Activated naive CD4-positive, alpha-beta T cell treated with anti-CD3 and anti-CD28 coated beads, Interleukin-2, amount 50 U/mL, for 24 hours (primary cell): ENCODE measurements around the gene PEAK3.

Source experiments
- H3K27ac Mint-ChIP-seq: one replicate; pipeline ENCODE4 v1.8.0; 2021; ENCODE audit warnings: mild to moderate bottlenecking, mixed read lengths
- H3K27me3 Mint-ChIP-seq: one replicate; pipeline ENCODE4 v1.8.0; 2021; ENCODE audit warnings: mixed read lengths
- H3K36me3 Mint-ChIP-seq: one replicate; pipeline ENCODE4 v1.8.0; 2021; ENCODE audit warnings: mixed read lengths
- H3K4me1 Mint-ChIP-seq: one replicate; pipeline ENCODE4 v1.8.0; 2021; ENCODE audit warnings: mixed read lengths
- H3K4me3 Mint-ChIP-seq: one replicate; pipeline ENCODE4 v1.8.0; 2021; ENCODE audit warnings: mild to moderate bottlenecking, mixed read lengths
- H3K9me3 Mint-ChIP-seq: one replicate; pipeline ENCODE4 v1.8.0; 2021; ENCODE audit warnings: mixed read lengths

The PEAK3 gene

GRCh38 chr19:2303211-2303798 lies 21.3 kb upstream of the PEAK3 start:
- Mint-ChIP-seq H3K9me3 (no peaks in the 10 kb centered on the region), H3K4me3 (peak overlapping the region; percentile 77), H3K4me1 (peaks cover 6% of the 10 kb centered on the region)

DNA sequence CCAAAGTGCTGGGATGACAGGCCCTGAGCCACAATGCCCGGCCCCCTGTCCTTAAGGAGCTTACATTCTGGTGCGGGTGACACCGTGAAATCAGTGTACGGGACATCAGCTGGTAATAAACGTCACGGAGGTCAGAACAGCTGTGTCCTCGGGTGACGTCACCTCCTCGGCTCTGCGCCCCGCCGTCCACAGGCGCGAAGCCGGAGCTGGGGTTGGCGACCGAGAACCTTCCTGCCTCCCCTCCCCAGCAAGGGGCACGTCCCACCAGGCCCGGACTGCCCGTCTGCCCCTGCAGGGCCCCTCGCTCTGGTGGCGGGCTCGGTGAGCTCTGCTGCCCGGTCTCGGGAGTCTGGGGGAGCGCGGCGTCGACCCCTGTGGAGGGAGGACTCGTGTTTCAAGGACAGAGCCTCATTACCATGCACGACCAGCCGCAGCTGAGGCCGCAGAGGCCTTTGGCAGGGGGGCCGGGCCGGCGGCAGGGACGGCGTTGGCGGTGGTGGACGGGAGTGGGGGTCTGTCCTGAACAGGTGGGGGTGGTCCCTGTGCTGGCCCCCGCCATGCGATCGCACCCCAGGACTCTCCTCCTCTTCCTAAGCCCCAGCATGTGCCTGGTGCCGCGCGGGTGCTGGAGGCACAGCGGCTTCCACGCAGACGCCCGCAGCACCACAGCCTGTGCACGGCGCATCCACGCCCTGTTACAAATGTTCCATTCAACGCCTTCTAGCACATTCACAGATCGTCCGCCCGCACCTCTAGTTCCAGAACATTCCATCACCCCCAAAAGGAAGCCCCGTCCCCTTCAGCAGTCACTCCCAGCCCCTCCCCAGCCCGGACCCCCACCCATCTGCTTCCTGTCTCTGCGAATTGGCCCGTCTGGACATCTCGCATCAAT lies 20.6 kb upstream of the PEAK3 start:
- H3K27me3 Mint-ChIP-seq = peaks cover 6% of the 10 kb centered on the region
- H3K4me1 Mint-ChIP-seq = peaks cover 6% of the 10 kb centered on the region
- H3K4me3 Mint-ChIP-seq = peak overlapping the region; percentile 77
- H3K27ac Mint-ChIP-seq = peak overlapping the region; percentile 43
- no peaks in the 10 kb centered on the region for H3K9me3 Mint-ChIP-seq
- peaks cover 1% of the 10 kb centered on the region for H3K36me3 Mint-ChIP-seq

More at GRCh38 chr19:2303211-2303798, 21.3 kb upstream of the PEAK3 start:
- Mint-ChIP-seq H3K27ac (no peak overlapping the region), H3K36me3 (peaks cover 1% of the 10 kb centered on the region), H3K27me3 (peaks cover 6% of the 10 kb centered on the region)

DNA sequence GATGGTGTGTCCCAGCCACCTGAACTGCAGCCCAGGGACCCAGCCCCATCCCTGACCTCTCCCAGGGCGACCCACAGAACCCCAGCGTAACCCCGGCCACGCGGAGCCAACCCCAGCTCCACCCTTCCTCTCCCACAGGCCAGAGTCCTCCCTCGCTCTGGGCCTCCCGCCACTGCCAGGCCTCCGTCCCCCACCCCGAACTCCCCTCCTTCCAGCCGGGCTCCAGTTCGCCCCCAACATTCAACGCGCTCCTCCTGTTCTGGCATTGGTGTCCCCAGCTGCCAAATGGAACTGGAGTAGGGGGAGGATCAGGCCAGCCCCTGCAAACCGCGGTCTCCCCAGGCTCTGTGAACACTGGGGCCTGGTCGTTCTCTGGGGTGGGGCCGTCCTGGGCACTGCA lies 18.6 kb upstream of the PEAK3 start:
- H3K36me3 Mint-ChIP-seq = peaks cover 1% of the 10 kb centered on the region
- peaks cover 3% of the 10 kb centered on the region for H3K27me3 Mint-ChIP-seq
- no peak overlapping the region for H3K4me3 Mint-ChIP-seq
- no peak overlapping the region for H3K27ac Mint-ChIP-seq
- H3K9me3 Mint-ChIP-seq = no peaks in the 10 kb centered on the region
- peaks cover 6% of the 10 kb centered on the region for H3K4me1 Mint-ChIP-seq

DNA sequence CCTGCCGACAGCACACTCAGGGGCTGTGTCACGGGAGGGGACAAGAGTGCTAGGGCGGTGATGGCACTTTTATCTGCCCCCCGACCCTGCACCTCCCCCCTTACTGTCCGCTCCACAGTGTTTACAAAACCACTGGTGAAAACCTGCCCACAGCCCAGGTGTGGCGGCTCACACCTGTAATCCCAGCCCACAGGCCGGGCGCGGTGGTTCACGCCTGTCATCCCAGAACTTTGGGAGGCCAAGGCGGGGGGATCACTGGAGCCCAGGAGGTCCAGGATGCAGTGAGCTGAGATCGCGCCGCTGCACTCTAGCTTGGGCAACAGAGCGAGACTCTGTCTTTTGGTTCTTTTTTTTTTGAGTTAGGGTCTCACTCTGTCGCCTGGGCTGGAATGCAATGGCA lies 14.2 kb upstream of the PEAK3 start:
- H3K27ac Mint-ChIP-seq = no peak overlapping the region
- H3K27me3 Mint-ChIP-seq = no peaks in the 10 kb centered on the region
- H3K36me3 Mint-ChIP-seq = peaks cover 3% of the 10 kb centered on the region

GRCh38 chr19:2294687-2295335 lies 12.8 kb upstream of the PEAK3 start:
- Mint-ChIP-seq H3K4me1 (peaks cover 15% of the 10 kb centered on the region), H3K27me3 (no peaks in the 10 kb centered on the region), H3K9me3 (no peaks in the 10 kb centered on the region), H3K27ac (no peak overlapping the region), H3K4me3 (no peak overlapping the region), H3K36me3 (peaks cover 3% of the 10 kb centered on the region)

More for the DNA sequence above, 14.2 kb upstream of the PEAK3 start:
- Mint-ChIP-seq H3K4me1 (peaks cover 13% of the 10 kb centered on the region), H3K4me3 (no peak overlapping the region), H3K9me3 (no peaks in the 10 kb centered on the region)

DNA sequence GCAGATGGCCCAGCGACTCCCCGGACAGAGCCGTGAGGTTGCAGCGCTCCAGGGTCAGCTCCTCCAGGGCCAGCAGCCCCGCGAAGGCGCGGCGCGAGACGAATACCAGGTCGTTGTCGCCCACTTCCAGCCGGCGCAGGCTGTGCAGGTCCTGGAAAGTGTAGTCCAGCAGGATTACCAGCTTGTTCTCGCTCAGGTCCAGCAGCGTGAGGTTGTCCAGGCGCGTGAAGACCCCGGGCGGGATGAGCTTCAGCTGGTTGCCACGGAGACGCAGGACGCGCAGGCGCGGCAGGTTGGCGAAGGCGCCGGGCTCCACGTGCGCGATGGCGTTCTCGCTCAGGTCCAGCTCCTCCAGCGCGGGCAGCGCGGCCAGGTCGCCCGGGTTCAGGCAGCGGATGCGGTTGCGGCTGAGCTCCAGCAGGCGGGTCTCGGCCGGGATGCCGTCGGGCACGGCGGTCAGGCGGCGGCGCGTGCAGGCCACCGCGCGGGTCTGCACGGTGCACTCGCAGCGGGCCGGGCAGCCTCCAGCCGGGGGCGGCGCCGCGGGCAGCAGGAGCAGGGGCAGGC lies 9.3 kb upstream of the PEAK3 start:
- Mint-ChIP-seq H3K27me3 (no peaks in the 10 kb centered on the region), H3K27ac (no peak overlapping the region), H3K4me1 (peaks cover 32% of the 10 kb centered on the region), H3K4me3 (peak overlapping the region; percentile 81), H3K36me3 (peaks cover 3% of the 10 kb centered on the region), H3K9me3 (no peaks in the 10 kb centered on the region)

- peaks cover 3% of the 10 kb centered on the region for H3K36me3 Mint-ChIP-seq
- H3K27me3 Mint-ChIP-seq = no peaks in the 10 kb centered on the region
- peak overlapping the region; percentile 81 for H3K4me3 Mint-ChIP-seq
- H3K4me1 Mint-ChIP-seq = peaks cover 32% of the 10 kb centered on the region
- H3K9me3 Mint-ChIP-seq = no peaks in the 10 kb centered on the region
- no peak overlapping the region for H3K27ac Mint-ChIP-seq
Measured at GRCh38 chr19:2290441-2291184, 8.6 kb upstream of the PEAK3 start.

DNA sequence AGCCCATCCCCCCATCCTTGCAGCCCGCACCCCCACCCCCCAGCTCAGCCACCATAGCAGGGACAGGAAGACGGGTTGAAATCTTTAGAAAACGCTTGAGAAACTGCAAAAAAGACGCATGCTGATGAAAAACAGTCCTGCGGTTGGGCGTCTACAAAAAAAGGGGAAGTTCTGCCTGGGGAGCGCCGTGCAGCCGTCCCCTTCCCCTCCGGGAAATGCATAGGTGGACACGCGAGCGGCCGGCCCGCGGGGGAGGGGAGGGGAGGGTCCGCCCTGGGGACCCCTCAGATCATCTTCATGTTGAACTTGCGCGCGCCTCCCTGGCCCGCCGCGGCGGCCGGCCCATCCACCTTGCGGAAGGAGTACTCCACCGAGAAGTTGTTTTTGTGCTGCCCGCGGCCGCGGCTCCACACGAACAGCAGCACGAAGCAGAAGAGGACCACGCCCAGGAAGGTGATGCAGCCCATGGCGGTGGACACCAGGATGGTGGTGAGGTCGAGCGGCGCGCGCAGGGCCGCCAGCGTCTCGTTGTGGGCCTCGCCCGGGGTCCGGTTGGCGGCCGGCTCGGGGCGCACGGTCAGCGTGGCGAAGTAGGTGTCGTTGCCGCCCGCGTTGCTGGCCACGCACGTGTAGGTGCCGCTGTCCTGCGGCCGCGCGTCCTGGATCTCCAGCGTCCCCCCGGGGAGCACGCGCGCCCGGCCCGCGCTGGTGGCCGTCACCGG lies 7.9 kb upstream of the PEAK3 start:
- Mint-ChIP-seq H3K27me3 (no peaks in the 10 kb centered on the region), H3K4me1 (peaks cover 30% of the 10 kb centered on the region), H3K4me3 (peak overlapping the region; percentile 87), H3K9me3 (no peaks in the 10 kb centered on the region), H3K36me3 (peaks cover 3% of the 10 kb centered on the region), H3K27ac (peak overlapping the region; percentile 62)

GRCh38 chr19:2288818-2289713 lies 7.1 kb upstream of the PEAK3 start:
- H3K4me1 Mint-ChIP-seq = peaks cover 28% of the 10 kb centered on the region
- peak overlapping the region; percentile 87 for H3K4me3 Mint-ChIP-seq
- H3K27me3 Mint-ChIP-seq = no peaks in the 10 kb centered on the region
- H3K36me3 Mint-ChIP-seq = peaks cover 3% of the 10 kb centered on the region
- H3K9me3 Mint-ChIP-seq = no peaks in the 10 kb centered on the region
- H3K27ac Mint-ChIP-seq = peak overlapping the region; percentile 60

GRCh38 chr19:2288338-2288817 lies 6.4 kb upstream of the PEAK3 start:
- peak overlapping the region; percentile 87 for H3K4me3 Mint-ChIP-seq
- H3K27ac Mint-ChIP-seq = peak overlapping the region; percentile 60
- no peaks in the 10 kb centered on the region for H3K27me3 Mint-ChIP-seq
- no peaks in the 10 kb centered on the region for H3K9me3 Mint-ChIP-seq
- peaks cover 25% of the 10 kb centered on the region for H3K4me1 Mint-ChIP-seq
- H3K36me3 Mint-ChIP-seq = no peaks in the 10 kb centered on the region

- H3K27me3 Mint-ChIP-seq = no peaks in the 10 kb centered on the region
- H3K4me3 Mint-ChIP-seq = no peak overlapping the region
- no peaks in the 10 kb centered on the region for H3K9me3 Mint-ChIP-seq
- peak overlapping the region; percentile 17 for H3K27ac Mint-ChIP-seq
- peaks cover 23% of the 10 kb centered on the region for H3K4me1 Mint-ChIP-seq
- no peaks in the 10 kb centered on the region for H3K36me3 Mint-ChIP-seq
Measured at GRCh38 chr19:2287585-2288337, 5.8 kb upstream of the PEAK3 start.

- Mint-ChIP-seq H3K9me3 (no peaks in the 10 kb centered on the region), H3K27me3 (no peaks in the 10 kb centered on the region), H3K4me3 (no peak overlapping the region)
Measured at GRCh38 chr19:2286402-2287140, 4.6 kb upstream of the PEAK3 start.

More at GRCh38 chr19:2286402-2287140, 4.6 kb upstream of the PEAK3 start:
- Mint-ChIP-seq H3K36me3 (no peaks in the 10 kb centered on the region), H3K27ac (no peak overlapping the region), H3K4me1 (peaks cover 24% of the 10 kb centered on the region)
